Epidermal melanocyte (primary cell): ENCODE measurements around the gene WDR74.
"Not testable (repeated sequence)": the region's sequence is repeated elsewhere in the genome, so short reads cannot be mapped to it uniquely, and the experiment has no call there.

ENCODE experiments used
- DNase-seq: peaks from one replicate; pipeline ENCODE4 v3.0.0; 2011; ENCODE audit warnings: low spot score; ENCODE audit not compliant: insufficient read length

Gene WDR74

DNA sequence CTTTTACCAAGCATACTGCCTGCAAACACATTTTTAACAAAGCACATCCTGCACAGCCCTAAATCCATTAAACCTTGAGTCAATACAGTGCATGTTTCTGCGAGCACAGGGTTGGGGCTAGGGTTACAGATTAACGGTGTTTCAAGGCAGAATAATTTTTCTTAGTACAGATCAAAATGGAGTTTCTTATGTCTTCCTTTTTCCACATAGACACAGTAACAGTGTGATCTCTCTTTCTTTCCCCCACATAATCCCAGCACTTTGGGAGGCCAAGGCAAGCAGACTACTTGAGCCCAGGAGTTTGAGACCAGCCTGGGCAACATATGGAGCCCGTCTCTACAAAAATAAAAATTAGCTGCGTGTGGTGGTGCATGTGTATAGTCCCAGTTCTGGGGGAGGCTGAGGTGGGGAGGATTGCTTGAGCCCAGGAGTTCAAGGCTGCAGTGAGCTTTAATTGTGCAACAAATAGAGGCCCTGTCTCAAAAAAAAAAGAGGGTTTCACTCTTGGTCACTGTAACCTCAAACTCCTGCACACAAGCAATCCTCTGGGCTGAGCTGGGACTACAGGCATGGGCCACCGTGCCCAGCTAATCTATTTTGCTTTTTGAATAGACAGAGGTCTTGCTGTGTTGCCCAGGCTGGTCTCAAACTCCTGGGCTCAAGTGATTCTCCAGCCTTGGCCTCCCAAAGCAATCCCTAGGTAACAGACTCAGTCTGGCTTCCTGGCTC lies 21.6 kb upstream of the WDR74 start:
- DNase-seq: no peak

DNA sequence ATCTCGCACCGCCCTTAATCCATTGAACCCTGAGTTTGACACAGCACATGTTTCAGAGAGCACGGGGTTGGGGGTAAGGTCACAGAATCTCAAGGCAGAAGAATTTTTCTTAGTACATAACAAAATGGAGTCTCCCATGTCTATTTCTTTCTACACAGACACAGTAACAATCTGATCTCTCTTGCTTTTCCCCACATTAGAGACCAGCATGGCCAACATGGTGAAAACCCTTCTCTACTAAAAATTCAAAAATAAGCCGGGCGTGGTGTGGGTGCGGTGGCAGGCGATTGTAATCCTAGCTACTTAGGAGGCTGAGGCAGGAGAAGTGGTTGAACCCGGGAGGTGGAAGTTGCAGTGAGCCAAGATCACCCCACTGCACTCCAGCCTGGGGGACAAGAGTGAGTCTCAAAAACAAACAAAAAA lies 19.9 kb upstream of the WDR74 start:
- DNase-seq: not testable (repeated sequence)

DNA sequence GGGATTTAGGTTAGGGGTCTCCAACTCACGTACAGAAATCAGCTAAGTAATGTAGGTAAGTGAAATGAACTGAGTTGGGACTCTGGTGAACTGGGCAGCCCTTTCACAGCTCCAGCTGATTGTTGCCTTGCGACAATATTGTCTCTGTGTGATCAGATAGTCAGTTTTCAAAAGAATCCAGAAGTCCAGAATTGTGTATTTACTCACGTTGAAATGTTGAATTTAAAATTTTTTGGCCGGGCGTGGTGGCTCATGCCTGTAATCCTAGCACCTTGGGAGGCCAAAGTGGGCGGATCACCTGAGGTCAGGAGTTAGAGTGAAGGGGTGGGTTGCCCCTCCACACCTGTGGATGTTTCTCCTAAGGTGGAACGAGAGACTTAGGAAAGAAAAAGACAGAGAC lies 18.8 kb upstream of the WDR74 start:
- no peak for DNase-seq

DNA sequence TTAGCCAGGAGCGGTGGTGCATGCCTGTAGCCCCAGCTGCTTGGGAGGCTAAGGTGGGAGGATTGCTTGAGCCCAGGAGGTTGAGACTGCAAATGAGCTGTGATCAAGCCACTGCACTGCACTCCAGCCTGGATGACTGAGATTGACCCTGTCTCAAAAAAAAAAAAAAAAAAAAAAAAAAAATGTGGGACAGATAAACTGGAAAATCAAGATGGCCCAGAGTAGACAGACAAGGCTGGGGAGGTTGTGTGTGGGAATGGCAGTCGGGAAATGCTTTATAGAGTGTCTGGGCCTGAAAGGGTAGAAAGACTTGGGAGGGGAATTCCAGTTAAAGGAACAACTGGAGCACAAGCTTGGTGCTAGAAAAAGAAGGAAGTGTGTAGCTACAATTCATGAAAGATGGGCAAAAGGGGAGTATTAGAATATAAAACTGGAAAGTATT lies 18.2 kb upstream of the WDR74 start:
- DNase-seq: no peak

DNA sequence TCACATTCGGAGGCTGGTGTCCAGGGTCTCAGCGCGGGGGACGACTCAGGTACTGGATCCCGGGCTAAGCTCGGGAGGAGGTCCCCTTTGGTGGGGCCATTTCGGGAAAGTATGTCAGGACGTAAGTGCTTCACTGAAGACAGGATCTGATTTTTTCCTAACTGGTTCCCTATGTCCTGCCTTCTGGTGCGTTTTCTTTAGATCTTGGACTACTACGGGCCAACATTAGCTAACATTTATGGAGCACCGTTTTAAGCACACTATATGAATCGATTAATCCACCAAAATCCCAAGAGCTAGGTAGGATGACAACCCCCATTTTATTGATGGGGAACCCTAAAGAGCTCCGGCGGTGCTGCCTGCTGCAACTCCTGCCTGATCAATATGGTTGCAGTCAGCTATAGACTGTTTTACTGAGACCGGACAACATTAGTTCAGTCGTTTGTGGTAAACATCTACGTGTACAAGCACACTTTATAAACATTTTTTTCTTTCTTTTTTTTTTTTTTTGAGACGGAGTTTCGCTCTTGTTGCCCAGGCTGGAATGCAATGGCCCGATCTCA lies 17.0 kb upstream of the WDR74 start:
- DNase-seq: no peak

DNA sequence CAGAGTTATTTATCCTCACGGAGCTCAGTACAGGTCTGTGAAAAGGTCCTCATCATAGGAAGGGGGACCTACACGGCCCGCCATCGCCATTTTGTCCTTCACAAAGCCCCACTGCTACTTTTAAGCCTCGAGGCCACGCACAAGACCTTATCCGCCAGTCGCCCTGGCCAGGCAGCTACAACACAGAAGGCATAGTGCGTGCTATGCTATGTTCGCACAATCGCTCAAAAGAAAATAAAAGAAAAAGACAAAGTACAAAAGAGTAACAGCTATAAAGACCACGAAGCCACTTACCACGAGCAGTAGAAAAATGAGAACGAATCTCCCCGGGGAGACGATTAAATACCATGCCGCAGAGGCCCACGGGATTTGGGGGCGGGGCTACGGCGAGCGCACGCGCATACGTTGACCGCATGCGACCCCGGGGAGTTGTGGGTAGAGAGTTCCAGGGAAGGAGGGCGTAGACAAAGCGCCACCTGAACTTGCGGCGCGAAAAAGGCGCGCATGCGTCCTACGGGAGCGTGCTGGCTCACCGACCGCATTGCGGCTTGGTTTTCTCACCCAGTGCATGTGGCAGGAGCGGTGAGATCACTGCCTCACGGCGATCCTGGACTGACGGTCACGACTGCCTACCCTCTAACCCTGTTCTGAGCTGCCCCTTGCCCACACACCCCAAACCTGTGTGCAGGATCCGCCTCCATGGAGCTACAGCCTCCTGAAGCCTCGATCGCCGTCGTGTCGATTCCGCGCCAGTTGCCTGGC lies 16.4 kb upstream of the WDR74 start:
- DNase-seq: peak; percentile 92

DNA sequence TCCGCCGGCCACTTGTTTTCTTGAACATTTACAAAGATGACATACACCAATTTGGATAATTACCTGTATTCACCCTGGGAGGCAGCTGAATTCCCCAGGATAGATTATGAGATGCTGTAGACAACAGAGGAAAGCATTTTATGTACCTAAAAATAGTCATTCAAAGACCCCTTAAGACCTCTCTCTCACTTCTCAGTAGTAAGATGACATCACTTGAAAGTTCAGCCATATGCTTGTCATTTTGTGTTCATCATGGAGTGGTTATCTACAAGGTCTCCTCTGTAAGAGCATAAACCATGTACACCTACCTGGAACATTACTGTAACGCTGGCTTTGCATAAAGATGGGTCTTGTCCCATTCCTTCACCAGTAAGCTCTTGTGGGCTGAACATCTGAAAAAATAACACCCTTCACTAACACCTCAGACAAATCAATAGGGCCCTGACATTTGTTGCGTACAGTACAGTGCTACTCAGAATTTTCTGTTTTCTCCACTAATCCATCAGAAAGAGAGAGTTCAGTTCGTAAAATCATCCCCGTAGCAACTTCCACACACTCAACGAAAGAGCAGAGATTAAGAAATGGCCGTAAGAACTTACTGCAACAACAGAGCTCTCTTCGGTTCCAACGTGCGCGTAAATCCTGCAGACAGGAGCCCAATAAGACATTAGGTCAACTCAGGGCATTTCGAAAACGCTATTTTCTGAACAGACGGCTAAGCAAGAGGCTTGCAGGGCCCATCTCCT lies 15.6 kb upstream of the WDR74 start:
- DNase-seq: no peak

DNA sequence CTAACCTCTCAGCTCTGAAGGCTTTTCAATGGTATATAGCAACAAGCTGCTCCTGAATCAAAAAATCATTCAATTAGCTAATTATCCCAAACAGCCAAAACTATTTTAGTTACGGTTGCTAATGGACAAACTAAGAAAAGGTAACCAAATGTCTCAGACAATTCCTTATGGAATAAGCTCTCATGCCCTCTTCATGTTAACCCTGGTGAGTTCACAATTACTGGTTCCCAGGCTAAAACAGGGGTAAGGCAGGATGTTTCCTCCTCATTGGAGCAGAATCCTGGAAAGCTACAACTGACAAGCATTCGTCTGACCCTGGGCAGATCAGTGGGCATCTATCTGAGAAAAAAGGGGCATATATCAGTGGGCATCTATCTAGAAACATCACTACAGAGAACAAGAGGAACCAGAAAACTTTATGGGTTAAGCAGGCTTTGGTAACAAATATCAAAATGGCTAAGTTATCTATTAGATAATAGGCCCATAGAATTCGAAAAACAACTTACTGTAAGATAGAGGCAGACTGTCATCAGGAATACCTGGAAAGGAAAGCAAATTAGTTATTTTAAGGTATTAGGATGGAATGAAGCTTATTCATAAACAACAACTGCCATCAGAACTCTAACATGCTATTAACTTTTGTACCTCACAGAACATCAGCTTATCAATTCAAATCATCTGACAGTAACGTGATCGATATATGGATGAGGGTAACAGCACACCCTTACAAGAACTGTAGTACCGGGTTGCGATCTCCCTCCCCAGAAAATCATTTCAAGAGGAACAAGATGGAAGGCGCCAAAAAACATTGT lies 14.8 kb upstream of the WDR74 start:
- no peak for DNase-seq

DNA sequence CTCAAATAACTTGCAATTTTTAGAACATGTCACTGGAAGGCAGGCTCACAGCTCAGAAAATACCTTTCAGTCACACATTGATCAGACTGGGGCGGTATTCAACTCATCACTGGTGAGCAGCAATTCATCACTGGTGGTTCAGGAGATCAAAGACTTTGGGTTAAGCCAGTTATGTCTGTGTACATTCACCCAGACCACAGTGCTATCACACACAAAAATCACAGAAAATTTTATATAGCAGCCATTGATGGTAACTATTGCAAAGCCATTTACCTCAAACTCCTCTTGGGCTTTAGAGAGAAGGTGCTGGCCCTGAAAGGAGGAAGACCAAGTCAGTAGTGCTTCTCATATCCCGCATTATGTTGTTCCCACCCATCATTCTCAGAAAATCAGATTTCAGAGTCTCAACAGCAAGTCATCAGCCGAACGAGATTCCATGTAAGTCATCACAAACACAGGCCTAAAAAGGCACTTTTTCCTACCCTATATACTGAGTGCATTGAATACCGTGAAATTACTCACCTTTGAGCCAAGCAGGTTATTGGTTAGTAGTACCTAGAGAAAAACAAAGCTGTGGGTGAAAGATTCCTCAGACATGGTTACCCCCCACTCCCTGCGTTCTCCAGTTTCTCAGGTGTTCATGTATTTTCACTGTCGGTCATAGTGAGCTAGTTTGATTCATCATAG lies 14.0 kb upstream of the WDR74 start:
- no peak for DNase-seq

DNA sequence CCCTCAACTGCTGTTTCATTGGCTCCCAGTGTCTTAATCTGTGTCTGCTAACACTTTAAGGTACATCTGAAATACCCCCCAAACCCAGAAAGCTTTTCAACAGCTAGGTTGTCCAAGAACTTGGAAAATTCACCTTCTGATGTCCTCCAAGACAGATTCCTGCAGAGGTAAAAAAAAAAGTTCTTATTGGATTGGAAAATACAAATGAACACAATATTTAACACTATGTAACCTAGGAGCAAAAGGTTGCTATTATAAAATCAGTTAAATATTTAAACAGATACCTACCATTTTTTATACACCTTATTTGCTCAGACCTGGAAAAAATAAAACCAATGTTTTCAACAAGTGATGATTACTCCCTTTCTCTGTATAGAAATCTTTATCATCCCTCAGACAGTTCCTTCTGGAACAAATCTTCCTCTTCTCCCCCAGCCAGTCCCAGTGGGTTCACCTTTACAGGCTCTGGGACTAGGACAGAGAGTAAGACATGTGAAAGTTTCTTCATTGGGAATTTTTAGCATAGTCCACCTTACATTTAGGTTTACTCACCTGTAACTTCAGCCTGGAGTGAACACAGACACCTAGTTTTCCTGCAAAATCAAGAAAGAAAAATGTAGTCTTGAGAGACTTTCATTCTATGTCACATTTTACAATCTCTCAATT lies 13.3 kb upstream of the WDR74 start:
- DNase-seq: no peak

DNA sequence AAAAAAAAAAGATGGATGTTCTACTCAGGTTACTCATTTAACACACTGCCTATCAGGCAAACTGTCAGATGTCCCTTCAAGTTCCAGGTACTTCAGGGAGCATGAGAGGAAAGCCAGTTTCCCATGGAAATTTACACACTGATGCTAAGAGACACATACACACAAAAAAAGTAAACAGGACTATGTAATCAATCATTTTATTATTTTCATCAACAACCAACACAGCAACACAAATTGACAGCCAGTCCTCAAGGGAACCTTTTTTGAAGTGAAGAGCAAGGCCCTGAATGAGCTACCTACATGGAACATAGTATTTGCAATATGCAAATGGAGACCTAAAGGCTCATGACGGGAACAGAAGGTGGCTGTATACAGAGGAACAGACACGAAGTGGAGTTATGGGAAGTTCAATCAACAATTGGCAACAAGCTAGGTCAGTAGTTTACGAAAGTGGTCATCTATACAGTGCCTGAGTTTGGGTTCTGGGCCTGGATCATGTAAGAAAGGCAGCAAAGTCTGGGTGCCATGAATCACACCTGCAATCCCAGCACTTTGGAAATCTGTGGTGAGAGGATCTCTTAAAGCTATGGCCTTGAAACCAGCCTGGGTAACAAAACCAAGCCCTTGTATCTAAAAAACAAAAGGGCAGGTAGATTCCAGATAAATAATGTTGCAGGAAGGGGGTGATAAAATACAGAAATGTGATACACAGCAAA lies 12.6 kb upstream of the WDR74 start:
- DNase-seq: no peak

DNA sequence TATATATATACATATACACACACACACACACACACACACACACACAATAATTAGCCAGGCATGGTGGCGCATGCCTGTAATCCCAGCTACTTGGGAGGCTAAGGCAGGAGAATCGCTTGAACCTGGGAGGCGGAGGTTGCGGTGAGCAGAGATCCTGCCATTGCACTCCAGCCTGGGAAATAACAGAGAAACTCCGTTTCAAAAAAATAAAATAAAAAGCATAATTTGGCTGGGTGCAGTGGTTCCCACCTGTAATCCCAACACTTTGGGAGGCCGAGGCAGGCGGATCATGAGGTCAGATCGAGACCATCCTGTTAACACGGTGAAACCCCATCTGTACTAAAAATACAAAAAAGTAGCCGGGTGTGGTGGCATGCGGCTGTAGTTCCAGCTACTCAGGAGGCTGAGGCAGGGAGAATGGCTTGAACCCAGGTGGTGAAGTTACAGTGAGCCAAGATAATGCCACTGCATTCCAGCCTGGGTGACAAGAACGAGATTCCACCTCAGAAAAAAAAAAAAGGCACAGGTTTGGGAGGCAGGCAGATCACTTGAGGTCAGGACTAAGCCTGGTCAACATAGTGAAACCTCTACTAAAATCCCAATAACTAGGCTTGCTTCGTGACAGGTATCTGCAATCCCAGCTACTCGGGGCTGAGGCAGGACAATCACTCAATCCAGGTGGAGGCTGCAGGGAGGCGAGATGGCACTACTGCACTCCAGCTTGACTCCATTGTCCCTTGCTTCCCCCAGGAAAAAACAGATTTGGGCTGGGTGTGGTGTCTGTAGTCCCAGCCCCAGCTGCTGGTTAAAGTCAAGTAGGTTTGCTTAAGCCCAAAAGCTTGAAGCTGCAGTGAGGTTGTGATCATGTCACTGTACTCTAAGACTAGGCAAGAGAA lies 11.8 kb upstream of the WDR74 start:
- DNase-seq: no peak

DNA sequence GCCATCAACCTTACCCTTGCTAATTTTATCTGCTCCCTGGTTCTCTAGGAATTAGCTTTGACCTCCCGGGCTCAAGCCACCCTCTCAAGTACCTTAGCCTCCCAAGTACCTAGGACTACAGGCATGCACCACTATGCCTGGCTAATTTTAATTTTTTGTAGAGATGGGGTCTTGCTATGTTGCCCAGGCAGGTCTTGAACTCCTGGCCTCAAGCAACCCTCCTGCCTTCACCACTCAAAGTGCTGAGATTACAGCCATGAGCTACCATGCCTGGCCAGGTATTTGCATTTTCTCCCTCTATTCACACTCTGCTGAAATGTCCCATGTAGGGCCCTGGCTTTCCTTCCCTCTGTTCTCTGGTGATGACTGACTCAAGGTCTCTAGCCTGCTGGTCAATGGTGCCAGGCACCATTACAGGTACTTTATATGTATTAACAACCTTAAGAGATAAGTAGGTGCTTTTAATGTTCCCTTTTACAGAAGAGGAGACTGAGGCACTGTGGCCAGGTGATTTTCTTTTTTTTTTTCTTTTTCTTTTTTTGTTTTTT lies 8.5 kb upstream of the WDR74 start:
- DNase-seq: no peak

DNA sequence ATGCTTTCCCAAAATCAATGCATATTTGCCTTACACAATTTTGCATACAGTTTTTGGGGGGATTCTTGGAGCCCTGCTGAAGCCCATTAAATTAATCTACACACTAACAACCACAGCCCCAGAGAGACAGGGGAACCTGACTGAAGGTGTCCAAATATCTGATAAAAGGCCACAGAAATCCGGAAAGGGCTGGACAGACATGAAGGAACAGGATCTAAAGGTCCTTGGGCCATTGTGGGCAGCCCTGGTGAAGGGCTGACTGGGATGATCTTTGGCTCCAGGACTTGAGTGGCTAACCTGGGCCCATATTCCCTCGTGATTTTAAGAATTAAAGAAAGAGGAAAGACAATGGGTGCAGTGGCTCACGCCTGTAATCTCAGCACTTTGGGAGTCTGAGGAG lies 6.8 kb upstream of the WDR74 start:
- no peak for DNase-seq

DNA sequence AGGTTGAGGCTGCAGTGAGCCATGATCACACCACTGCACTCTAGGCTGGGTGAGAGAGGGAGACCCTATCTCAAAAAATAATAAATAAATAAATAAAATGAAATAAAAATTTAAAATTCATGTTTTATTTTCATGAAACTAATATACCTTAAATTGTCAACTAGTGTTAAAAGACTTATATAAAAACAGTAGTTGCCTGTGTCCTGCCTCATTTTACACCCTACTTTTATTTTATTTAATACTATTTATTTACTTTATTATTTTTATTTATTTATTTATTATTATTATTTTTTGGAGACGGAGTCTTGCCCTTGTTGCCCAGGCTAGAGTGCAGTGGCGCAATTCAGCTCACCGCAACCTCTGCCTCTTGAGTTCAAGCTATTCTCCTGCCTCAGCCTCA lies 4.8 kb upstream of the WDR74 start:
- no peak for DNase-seq

DNA sequence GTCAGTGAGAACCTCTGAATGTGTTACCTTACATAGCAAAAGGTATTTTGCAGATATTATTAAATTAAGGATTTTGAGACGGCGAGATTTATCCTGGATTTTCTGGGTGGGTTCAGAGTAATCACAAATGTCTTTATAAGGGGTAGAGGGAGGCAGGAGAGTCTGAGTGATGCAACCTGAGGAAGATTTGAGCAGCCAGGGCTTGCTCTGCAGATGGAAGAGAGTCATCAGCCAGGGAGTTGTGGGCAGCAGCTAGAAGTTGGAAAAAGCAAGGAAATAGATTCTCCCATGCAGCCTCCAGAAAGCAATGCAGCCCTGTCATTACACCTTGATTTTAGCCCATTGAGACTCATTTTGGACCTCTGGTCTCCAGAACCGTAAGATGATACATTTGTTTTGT lies 4.1 kb upstream of the WDR74 start:
- no peak for DNase-seq

DNA sequence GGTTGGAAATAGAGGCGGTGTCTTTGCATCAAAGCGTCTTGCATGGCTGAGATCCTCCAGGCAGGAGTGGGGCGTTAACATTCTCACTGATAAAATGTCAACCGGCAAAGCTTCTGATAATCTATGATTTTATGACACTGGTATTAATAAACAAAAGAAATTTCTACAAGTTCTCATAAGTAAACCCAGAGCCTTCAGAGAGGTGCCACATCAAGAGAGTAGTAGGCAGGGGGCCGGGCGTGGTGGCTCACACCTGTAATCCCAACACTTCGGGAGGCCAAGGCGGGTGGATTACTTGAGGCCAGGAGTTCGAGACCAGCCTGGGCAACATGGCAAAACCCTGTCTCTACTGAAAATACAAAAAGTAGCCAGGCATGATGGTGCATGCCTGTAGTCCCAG lies 3.5 kb upstream of the WDR74 start:
- not testable (repeated sequence) for DNase-seq

DNA sequence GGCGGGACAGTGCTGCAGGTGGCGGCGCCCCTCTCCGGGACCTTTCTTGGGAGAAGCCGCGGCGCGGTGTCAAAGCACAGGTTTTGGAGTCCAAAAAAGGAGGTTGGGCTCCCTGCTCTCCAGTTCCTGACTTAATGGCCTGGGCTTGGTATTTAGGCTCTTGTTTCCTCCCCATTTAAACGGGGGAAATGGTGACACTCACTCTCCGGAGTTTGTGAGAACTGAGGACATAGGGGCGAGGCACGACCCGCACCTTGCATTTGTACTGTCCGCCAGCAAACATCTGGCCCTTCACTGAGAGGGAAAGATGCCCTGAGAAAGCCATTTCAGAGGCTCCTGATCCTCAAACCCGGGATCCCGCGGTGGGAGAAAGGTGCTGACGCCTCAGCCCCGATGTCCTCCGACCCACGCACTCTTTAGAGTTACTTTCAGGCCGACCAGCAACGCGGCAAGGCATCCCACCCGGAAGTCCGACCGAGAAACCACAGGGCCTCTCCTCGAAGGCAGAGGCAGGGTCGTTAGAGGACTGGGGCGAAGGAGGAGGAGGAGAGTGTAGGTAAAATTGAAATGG lies 2.9 kb upstream of the WDR74 start:
- DNase-seq: no peak
